ENCODE measurements around the gene AGTRAP. TPM values are rescaled to one million over a fixed set of nuclear protein-coding genes. Genes with fewer than 3 reads are reported as not detected.

Gene AGTRAP
- total and polyA plus RNA-seq, 2 experiments from 2014 or later, result 58.6 to 94.0 TPM

DNA sequence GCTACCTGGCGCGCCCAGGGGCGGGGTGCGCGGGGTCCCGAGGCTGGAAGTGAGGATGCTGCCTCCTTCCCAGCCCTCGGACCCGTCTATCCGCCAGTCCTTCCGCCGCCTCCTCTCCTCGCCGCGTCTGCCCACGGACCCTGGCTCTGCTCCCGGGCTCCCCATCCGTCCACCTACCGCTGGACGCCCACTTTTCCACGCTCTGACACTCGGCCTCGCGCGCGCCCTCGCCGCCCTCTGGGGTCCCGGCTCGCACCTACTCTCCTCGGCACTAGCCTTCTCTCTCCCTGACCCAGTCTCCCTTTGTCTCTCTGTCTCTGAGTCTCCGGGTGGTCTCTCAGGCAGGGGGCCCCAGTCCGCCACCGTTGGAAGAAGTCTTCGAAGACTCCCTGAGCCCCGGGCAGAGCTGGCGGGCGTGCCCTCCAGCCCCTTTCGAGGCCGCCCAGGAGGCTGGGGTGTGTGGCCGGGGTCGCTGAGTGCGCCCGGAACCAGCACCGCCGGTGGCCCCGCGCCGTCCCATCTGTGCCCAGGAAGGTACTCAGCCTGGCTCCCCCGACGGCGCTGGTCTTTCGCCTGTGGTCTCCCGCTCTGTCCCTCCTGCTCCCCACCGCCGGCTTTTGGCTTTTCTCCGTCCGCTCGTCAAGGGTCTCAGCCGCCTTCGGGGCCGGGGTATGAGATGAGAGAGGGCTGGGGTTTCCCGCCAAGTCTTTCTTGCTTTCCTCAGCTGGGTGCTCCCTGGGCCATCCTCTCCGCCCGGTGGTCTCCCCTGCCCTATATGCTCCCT, 43.8 kb upstream of the AGTRAP start:
- TF ChIP-seq, protein P1, sequence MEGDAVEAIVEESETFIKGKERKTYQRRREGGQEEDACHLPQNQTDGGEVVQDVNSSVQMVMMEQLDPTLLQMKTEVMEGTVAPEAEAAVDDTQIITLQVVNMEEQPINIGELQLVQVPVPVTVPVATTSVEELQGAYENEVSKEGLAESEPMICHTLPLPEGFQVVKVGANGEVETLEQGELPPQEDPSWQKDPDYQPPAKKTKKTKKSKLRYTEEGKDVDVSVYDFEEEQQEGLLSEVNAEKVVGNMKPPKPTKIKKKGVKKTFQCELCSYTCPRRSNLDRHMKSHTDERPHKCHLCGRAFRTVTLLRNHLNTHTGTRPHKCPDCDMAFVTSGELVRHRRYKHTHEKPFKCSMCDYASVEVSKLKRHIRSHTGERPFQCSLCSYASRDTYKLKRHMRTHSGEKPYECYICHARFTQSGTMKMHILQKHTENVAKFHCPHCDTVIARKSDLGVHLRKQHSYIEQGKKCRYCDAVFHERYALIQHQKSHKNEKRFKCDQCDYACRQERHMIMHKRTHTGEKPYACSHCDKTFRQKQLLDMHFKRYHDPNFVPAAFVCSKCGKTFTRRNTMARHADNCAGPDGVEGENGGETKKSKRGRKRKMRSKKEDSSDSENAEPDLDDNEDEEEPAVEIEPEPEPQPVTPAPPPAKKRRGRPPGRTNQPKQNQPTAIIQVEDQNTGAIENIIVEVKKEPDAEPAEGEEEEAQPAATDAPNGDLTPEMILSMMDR (IDR thresholded peaks at IDR 0.05; ENCODE audit: low read depth, low read length), result no peak
- H3K4me1 ChIP-seq (ENCODE audit: low read depth), result no peaks in the 10 kb centered on the region
- H3K36me3 ChIP-seq, result no peaks in the 10 kb centered on the region
- peak overlapping the region; percentile 58 for H3K4me3 ChIP-seq
- no peak overlapping the region for H3K27ac ChIP-seq
- no peak for DNase-seq (ENCODE audit: low read depth in 1 of 2, low spot score in 1 of 2)
- H3K9me3 ChIP-seq (ENCODE audit: low read depth), result no peaks in the 10 kb centered on the region
- H3K27me3 ChIP-seq, result peaks cover 55% of the 10 kb centered on the region

GRCh38 chr1:11693024-11693590, 42.8 kb upstream of the AGTRAP start:
- TF ChIP-seq, protein P1 (IDR thresholded peaks at IDR 0.05; ENCODE audit: low read depth, low read length), result no peak
- no peaks in the 10 kb centered on the region for H3K36me3 ChIP-seq
- no peak overlapping the region for H3K27ac ChIP-seq
- H3K27me3 ChIP-seq, result peaks cover 55% of the 10 kb centered on the region
- H3K4me1 ChIP-seq (ENCODE audit: low read depth), result no peaks in the 10 kb centered on the region
- no peaks in the 10 kb centered on the region for H3K9me3 ChIP-seq (ENCODE audit: low read depth)
- peak in 1 of 2 donors; percentile 72 for DNase-seq (ENCODE audit: low read depth in 1 of 2, low spot score in 1 of 2)
- H3K4me3 ChIP-seq, result no peak overlapping the region

- Histone ChIP-seq H3K27me3 (peaks cover 55% of the 10 kb centered on the region), H3K36me3 (no peaks in the 10 kb centered on the region), H3K27ac (no peak overlapping the region), H3K4me1 (ENCODE audit: low read depth) (no peaks in the 10 kb centered on the region), H3K9me3 (ENCODE audit: low read depth) (no peaks in the 10 kb centered on the region), H3K4me3 (no peak overlapping the region)
- no peak for DNase-seq (ENCODE audit: low read depth in 1 of 2, low spot score in 1 of 2)
- TF ChIP-seq, protein P1 (IDR thresholded peaks at IDR 0.05; ENCODE audit: low read depth, low read length), result no peak
Observed at GRCh38 chr1:11693917-11694316, 42.0 kb upstream of the AGTRAP start.

- Histone ChIP-seq H3K27ac (no peak overlapping the region), H3K36me3 (no peaks in the 10 kb centered on the region), H3K4me1 (ENCODE audit: low read depth) (no peaks in the 10 kb centered on the region), H3K27me3 (peaks cover 40% of the 10 kb centered on the region), H3K9me3 (ENCODE audit: low read depth) (no peaks in the 10 kb centered on the region), H3K4me3 (no peak overlapping the region)
- no peak for DNase-seq (ENCODE audit: low read depth in 1 of 2, low spot score in 1 of 2)
- TF ChIP-seq, protein P1 (IDR thresholded peaks at IDR 0.05; ENCODE audit: low read depth, low read length), result no peak
Observed at GRCh38 chr1:11695861-11696260, 40.1 kb upstream of the AGTRAP start.

DNA sequence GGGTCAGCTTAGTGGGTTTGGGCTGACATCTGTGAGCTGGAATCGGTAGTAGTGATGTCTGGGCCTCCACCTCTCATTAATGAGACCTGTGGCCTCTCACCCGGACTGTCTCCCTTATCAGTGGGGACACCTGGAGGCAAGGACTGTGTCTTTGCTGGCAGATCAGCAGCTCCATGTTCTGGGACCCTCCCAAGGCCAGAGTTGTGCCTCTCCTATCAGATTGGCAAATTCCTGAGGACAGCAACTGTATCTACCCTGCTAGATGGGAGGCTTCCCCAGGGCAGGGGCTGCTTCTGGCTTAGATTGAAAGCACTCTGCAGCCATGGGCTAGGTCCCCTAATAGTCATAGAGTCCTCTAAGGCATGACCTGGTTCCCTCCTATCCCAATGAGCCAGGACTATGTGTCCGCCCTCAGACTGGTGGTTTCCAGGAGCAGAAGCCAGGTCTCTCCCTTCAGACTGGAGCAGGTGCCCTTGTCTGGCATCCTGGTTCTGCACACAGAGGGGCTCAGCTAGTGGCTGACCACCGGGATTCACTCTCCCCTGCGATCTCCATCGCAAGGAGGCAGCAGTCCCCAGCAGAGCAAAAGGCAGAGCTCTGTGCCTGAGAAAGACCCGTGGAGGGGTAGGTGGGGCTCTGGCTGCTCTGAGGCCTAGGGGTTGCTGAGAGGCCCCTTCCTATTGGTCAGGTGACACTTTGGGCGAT, 38.6 kb upstream of the AGTRAP start:
- Histone ChIP-seq H3K4me1 (ENCODE audit: low read depth) (no peaks in the 10 kb centered on the region), H3K4me3 (no peak overlapping the region), H3K36me3 (no peaks in the 10 kb centered on the region), H3K27ac (no peak overlapping the region), H3K27me3 (peaks cover 25% of the 10 kb centered on the region), H3K9me3 (ENCODE audit: low read depth) (no peaks in the 10 kb centered on the region)
- no peak for DNase-seq (ENCODE audit: low read depth in 1 of 2, low spot score in 1 of 2)
- TF ChIP-seq, protein P1 (IDR thresholded peaks at IDR 0.05; ENCODE audit: low read depth, low read length), result no peak
